ENCODE measurements around the gene FHL2.

The FHL2 gene

DNA sequence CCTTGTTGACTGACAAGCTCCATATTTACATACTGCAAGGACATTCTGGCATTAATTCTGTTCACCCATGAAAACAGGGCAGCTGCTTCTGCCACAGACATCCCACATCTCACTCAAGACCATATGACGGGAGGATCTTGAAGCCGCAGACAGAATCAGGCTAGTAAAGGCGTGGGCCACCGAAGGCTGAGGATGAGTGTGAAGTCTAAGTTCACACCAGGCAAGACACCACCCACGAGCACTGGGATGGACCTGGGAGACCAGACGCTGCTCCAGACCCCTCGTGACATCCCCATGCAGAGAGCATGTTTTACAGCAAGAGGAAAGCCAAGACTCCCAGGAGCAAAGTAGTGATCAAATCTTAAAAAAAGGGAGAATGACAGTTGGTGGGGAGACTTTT, 3.2 kb downstream of the FHL2 start:
- TF ChIP-seq, protein P1, sequence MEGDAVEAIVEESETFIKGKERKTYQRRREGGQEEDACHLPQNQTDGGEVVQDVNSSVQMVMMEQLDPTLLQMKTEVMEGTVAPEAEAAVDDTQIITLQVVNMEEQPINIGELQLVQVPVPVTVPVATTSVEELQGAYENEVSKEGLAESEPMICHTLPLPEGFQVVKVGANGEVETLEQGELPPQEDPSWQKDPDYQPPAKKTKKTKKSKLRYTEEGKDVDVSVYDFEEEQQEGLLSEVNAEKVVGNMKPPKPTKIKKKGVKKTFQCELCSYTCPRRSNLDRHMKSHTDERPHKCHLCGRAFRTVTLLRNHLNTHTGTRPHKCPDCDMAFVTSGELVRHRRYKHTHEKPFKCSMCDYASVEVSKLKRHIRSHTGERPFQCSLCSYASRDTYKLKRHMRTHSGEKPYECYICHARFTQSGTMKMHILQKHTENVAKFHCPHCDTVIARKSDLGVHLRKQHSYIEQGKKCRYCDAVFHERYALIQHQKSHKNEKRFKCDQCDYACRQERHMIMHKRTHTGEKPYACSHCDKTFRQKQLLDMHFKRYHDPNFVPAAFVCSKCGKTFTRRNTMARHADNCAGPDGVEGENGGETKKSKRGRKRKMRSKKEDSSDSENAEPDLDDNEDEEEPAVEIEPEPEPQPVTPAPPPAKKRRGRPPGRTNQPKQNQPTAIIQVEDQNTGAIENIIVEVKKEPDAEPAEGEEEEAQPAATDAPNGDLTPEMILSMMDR (IDR thresholded peaks at IDR 0.05; ENCODE audit: borderline replicate concordance, control extremely low read depth, extremely low read depth, insufficient read depth, missing control alignments): no peak
- no peak for DNase-seq (ENCODE audit: low spot score)
- in situ Hi-C loops (cut with MboI; ENCODE audit: low sequenced_read_pairs, unreplicated experiment): loop anchor here (25.0 kb wide), 1 partner anchor 317 kb away; no protein-coding TSS in a partner anchor

DNA sequence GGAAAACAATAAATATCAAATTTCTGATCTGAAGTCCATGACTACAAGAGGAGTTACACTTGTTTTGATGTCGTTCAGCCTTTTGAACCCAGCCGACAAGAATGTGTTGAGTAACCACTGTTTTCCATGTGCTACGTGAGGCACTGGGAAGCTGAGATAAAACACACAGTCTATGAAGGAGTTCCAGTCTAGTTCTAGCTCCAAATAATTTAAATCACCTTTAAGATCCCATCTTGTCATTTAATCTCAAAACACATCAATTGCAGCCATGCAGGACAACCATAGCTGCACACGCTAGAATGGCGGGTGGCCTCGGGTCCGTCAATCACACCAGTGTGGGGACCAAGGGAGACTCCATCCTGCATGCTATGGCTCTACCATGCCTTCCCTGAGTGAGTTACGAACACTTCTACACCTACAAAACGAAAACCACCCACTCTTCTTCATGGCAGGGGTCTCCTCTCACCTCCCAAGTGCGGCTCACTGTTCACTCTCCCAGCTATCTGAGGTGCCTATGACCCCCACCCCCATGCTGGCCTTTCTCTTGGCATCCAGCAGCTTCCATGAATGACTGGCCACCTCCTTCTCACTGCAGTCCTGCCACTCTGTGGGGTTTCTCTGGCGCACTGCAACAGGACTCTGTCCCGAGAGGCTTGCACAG, 3.8 kb downstream of the FHL2 start:
- in situ Hi-C loops (cut with MboI; ENCODE audit: low sequenced_read_pairs, unreplicated experiment): loop anchor here (25.0 kb wide), 1 partner anchor 317 kb away; no protein-coding TSS in a partner anchor
- TF ChIP-seq, protein P1 (IDR thresholded peaks at IDR 0.05; ENCODE audit: borderline replicate concordance, control extremely low read depth, extremely low read depth, insufficient read depth, missing control alignments): no peak

GRCh38 chr2:105393373-105394055, 5.3 kb downstream of the FHL2 start:
- no peak for DNase-seq (ENCODE audit: low spot score)
- TF ChIP-seq, protein P1 (IDR thresholded peaks at IDR 0.05; ENCODE audit: borderline replicate concordance, control extremely low read depth, extremely low read depth, insufficient read depth, missing control alignments): no peak
- in situ Hi-C loops (cut with MboI; ENCODE audit: low sequenced_read_pairs, unreplicated experiment): loop anchor here (25.0 kb wide), 1 partner anchor 319 kb away; no protein-coding TSS in a partner anchor

More for the DNA sequence above, 3.8 kb downstream of the FHL2 start:
- DNase-seq (ENCODE audit: low spot score): no peak

DNA sequence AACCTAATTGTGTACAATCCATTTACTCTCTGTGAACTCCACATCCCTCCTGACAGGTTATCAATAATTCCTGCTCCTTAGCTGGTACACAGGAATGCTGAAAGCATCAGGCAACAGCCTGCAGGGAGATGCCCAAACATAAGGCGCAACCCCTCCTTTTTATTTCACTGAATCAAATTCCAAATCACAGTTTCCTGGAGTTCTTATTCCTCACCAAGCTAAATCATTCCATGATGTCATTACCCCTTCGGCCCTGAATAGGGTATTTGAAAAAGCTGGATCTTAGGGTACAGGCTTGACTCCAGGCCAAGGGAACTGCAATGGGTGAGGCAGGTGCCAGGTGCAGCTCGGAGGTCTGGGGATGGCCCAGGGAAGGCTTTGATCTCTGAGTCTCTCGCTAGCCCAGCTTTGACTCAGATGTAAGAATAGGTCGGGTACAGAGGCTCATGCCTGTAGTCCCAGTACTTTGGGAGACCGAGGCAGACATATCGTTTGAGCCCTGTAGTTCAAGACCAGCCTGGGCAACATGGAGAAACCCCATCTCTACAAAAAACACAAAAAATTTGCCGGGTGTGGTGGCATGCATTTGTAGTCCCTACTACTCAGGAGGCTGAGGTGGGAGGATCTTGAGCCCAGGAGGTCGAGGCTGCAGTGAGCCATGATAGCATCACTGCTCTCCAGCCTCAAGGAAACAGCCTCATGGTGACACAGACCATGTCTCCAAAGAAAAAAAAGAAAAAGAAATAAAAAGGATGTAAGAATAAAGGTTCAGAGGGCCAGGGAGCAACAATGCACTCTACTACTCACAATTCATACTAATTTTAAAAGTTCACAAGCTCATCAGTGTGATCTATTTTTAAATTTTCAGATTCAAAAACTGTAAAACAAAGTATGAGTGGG, 6.8 kb downstream of the FHL2 start:
- in situ Hi-C loops (cut with MboI; ENCODE audit: low sequenced_read_pairs, unreplicated experiment): loop anchor here (25.0 kb wide), 1 partner anchor 320 kb away; no protein-coding TSS in a partner anchor
- TF ChIP-seq, protein P1 (IDR thresholded peaks at IDR 0.05; ENCODE audit: borderline replicate concordance, control extremely low read depth, extremely low read depth, insufficient read depth, missing control alignments): no peak
- DNase-seq (ENCODE audit: low spot score): no peak

DNA sequence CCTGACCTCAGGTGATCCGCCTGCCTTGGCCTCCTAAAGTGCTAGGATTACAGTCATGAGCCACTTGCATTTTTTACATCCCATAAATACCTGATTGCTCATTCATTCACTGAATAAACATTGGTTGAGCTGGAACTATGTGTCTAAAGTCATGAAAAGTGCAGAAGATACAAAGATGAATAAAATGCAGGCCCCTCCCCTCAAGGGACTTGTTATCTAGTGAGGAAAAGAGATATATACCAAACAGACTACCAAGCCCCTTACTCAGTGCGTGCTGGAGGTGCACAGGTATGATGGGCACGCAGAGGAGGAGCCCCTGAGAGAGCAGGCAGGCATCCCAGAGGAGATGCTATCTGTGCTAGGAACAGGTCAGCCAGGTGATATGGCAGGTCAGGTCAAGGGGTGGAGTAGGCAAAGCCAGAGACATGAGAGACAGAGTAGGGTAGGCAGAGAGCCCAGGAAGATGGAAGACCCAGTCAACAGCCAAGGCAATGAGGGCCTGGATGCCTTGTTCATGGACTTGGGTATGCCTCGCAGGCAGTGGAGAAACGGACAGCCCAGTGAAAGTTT, 7.7 kb downstream of the FHL2 start:
- TF ChIP-seq, protein P1 (IDR thresholded peaks at IDR 0.05; ENCODE audit: borderline replicate concordance, control extremely low read depth, extremely low read depth, insufficient read depth, missing control alignments): no peak
- no peak for DNase-seq (ENCODE audit: low spot score)
- in situ Hi-C loops (cut with MboI; ENCODE audit: low sequenced_read_pairs, unreplicated experiment): loop anchor here (25.0 kb wide), 1 partner anchor 321 kb away; no protein-coding TSS in a partner anchor

DNA sequence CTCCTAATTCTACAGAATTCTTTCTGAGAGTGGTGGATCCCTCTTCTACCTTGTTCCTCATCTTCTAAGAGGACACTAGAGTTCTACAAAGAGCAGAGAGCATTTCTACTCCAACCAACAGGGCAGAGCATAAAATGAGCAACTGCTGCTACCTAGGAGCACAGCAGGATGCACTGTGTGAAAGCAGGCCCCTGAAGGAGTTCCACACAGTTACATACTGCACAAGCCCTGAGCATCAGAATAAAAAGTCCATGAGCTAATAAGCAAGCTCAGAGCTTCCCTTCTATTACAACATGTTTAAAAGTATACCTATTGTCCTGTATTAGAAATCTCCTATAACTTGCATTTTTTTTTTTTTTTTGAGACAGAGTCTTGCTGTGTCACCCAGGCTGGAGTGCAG, 8.4 kb downstream of the FHL2 start:
- DNase-seq (ENCODE audit: low spot score): no peak
- in situ Hi-C loops (cut with MboI; ENCODE audit: low sequenced_read_pairs, unreplicated experiment): loop anchor here (25.0 kb wide), 1 partner anchor 322 kb away; no protein-coding TSS in a partner anchor
- TF ChIP-seq, protein P1 (IDR thresholded peaks at IDR 0.05; ENCODE audit: borderline replicate concordance, control extremely low read depth, extremely low read depth, insufficient read depth, missing control alignments): no peak
